Activated CD8-positive, alpha-beta memory T cell treated with anti-CD3 and anti-CD28 coated beads for 36 hours (primary cell): ENCODE data around the gene TMUB2. TPM values are rescaled to one million over a fixed set of nuclear protein-coding genes. Genes with fewer than 3 reads are reported as not detected.

ENCODE experiments used
- CTCF ChIA-PET: fragments of 350-600 bp; sonication (Branson Sonifier 250); formaldehyde crosslinking; loops from one replicate; lab custom pipeline; 2021; ENCODE audit warnings: antibody characterized with exemption; lab: Charles Lee
- POLR2A ChIA-PET: fragments of 350-600 bp; sonication (Branson Sonifier 250); formaldehyde crosslinking; loops from one replicate; lab custom pipeline; 2021; ENCODE audit warnings: antibody characterized with exemption; lab: Charles Lee
- total RNA-seq, 2 experiments: library from RNA; stranded (reverse); gene quantifications; one replicate each; pipeline ENCODE4 v1.2.3, GENCODE V29; 2021

The TMUB2 gene
- total RNA-seq, 2 experiments from 2014 or later, result 17.6 to 17.8 TPM

DNA sequence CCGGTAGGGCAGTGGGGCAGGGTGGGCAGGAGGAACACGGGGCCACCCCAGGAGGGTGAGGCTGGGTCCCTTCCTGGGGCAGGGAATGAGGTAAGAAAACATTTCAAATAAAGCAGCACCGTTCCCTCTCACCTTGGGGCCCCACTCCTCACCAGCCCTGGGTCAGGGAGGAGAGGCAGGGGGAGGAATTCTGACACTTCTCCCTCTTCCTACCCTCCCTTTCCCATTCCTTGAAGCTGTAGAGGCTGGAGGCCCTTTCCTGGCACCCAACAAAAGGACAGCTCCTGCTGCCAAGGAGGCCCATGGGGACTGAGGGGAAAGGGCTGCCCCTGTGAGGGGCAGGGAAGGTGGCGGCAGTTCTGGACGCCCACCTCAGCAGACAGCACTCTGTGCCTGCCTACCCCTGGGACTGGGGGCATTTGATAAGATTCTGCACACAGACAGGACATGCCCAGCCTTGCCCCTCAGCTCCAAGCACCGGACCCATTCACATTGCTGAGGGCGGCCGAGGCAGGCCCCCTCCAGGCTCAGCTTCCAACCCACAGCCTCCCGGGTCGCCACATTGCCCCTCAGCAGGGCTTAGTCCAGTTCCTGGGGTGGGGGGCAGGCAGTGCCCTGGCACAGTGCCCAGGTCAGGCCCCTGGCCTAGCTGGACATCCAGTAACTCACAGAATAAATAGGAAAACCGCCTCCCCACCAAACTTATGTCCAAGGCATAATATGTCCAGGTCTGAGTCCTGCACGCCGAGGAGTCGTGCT lies 6.7 kb downstream of the TMUB2 start:
- POLR2A ChIA-PET, result no interaction called here
- CTCF ChIA-PET, result interaction anchor here (1.7 kb wide), 1 partner anchor 16 kb away, joined by 4 read pairs; no protein-coding TSS in a partner anchor

DNA sequence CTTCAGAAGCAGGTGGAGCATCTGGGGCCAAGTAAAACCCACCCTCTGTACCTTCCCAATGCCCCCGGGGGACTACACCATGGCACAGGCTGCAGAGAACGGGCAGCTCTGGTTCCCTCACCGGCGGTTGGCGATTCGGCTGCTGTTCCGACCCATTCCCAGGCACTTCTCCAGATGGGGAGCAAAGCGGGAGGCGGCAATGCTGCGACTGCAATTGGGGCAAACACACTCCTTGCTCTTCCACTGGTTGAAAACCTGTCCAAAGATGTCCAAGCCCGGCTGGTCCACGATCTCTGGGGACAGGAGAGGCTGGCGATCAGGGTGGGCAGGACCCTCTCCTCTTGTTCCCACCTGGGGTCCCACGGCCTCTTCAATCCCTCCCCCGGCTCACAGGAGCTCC lies 10.3 kb downstream of the TMUB2 start:
- POLR2A ChIA-PET, result no interaction called here
- CTCF ChIA-PET, result interaction anchor here (1.7 to 6.0 kb wide), 3 partner anchors 13 to 148 kb away, joined by 5 to 45 read pairs (median 8); partner anchors contain the start of gene GRN

DNA sequence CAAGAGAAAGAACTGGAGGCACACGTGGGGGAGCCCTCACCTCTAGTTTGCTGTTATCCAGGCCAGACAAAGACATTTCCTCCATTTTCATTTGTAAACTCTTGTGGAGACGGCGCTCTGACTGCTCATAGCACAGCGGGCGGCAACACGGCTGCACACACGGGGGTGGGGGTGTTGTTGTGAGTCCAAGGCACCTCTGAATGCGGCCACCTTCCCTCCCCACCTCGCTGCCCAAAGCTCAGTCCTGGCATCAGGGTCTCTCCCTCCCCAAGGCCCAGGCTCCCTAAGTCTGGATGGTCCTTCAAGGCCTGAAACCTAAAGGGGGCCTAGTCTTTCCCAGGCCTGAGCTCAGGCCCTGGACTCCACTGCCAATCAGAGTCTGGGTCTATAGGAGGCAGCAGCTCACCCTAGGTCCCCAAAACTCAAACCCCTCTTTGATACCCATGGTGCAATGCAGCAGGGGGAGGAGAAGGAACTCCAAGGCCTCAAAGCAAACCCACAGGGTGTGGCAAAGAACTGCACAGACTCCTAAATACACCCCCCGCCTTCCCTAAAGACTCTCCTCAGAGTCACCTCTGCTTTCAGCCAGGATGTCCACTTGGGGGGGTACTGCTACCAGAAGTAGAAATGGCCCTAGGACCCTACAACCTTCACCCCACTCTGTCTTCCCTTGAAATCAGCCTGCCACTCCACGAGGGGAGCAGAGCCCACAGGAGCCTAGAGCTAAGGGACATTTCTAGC lies 11.4 kb downstream of the TMUB2 start:
- POLR2A ChIA-PET, result interaction anchor here (0.6 to 2.0 kb wide), 5 partner anchors 10 to 22 kb away, joined by 3 to 10 read pairs (median 6); partner anchors contain the start of gene TMUB2
- CTCF ChIA-PET, result interaction anchor here (1.0 to 6.0 kb wide), 7 partner anchors 9 to 155 kb away, joined by 3 to 45 read pairs (median 6); partner anchors contain the start of genes GRN and TMUB2

DNA sequence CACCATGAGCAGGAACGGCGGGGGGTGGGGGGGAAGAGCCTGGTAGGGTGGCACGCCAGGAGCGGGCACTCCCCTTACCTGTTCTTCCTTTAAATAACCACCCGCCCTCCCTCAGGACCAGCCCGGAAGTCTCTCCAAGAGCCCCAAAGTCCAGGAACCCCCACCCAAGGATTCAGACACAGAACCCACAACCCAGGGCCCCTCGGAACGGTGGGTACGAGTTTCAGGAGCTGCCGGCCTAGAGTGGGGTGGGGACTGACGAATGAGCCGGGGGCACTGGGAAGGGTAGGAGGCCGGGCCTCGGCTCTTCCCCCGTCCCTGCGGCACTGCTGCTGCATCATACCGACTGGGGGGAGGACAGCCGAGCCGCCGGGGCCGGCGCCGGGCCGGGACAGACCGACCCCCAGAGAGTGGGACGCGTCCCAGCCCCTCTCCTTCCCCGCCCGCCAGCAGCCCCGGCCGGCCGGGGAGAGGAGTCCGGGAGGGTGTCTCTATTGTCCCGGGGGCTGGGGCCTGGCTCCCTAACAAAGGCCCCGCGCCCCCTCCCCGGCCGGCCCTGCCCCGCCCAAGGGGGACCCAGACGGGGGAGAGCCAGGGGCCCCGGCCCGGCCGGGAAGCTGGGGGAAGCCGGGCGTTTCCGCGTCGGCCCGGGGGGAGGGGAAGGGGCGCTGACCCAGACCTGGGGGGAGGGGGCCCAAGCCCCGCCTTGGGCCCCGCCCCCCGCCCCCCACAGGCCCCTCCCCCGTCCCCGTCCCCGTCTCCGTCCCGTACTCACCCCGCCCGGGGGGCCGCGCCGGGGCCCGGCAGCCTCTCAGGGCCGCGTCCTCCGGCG lies 12.2 kb downstream of the TMUB2 start:
- CTCF ChIA-PET, result interaction anchor here (1.0 to 6.0 kb wide), 6 partner anchors 10 to 154 kb away, joined by 3 to 45 read pairs (median 7); partner anchors contain the start of genes GRN and TMUB2
- POLR2A ChIA-PET, result interaction anchor here (0.6 to 2.0 kb wide), 7 partner anchors 10 to 114 kb away, joined by 3 to 10 read pairs (median 7); partner anchors contain the start of gene TMUB2

DNA sequence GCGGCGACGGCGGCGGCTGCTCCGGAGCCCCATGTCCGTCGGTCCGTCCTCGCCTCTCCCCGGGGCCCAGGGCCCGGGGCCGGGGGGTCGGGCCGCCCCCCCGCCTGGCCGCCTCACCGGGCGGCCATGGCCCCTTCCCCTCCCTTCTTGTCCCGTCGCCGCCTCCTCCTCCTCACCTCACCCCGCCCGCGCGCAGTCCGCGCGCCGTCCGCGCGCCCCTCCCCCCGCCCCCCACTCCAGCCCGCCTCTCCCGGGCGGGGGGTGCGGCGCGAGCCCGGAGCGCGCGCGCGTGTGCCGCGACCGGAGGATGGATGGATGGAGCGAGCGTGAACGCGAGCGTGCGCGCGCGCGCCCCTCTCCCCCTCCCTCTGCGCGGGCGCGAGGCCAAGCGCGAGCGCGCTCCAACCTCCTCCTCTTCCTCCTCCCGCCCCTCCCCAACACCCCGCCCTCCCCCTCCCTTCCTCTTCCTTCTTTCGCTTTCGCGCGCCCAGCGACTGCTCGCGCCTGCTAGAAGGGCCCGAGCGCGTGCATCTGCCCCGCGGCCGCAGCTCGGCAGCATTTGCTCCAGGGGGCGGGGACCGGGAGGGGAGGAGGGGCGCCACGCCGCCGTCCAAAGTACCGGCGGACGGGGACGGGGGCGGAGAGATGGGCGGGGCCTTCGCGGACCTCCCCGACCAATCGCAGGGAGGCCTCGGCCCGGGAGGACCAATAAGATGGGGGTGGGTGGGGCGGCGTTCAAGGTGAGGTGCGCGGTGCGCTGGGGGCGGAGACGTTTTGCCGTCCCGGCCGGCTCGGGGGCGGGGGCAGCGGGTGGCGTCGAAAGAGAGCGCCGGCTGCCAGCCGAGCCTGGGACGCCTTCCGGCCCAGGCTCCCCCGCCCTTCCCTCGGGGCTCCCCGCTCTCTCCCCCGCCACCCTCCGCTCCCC lies 13.0 kb downstream of the TMUB2 start, which contains the start of gene ATXN7L3:
Gene ATXN7L3, minus strand, starts transcription at position 332 of the 925 bp plus-strand sequence. CDS start 1,814 bp downstream, outside the sequence.
- CTCF ChIA-PET, result interaction anchor here (2.4 to 6.0 kb wide), 3 partner anchors 11 to 146 kb away, joined by 8 to 47 read pairs (median 45); partner anchors contain the start of genes GRN and UBTF

DNA sequence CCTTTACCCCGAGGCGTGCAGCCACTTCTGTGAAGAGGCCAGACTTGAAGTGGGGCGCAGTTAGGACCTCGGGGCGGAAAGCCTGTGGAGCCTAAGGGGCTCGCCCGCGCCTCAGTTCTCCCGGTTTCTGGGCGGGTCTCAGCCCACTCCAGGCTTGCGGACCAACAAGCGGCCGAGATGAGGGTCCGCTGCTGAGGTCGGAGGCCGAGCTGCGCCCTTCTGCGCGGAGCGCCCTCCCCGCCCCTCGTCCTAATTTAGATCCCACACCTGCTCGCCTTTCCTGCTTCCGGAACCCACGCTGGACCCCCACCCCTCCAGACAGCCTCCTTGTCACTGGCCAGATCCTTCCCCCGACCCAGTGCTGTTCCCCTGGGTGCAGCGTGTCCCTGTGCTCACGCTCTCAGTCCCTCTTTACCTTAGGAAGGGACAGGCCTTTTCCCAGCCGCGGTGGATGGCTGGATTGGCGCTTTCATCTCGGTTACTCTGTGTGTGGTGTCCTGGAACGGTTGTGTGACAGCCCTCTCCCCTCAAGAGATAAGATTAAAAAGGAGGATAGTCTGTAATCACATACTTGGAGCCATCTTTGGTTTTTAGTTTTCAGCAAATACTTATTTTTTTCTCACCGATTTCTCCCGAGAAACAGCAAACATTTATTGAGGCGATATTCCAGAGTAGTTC lies 13.8 kb downstream of the TMUB2 start:
- ChIA-PET CTCF (interaction anchor here (5.1 to 6.0 kb wide), 2 partner anchors 10 to 18 kb away, joined by 45 to 47 read pairs; partner anchors contain the start of gene UBTF), POLR2A (interaction anchor here (1.0 to 1.4 kb wide), 2 partner anchors 19 to 21 kb away, joined by 3 to 10 read pairs; no protein-coding TSS in a partner anchor)

More for the DNA sequence above, 13.0 kb downstream of the TMUB2 start, which contains the start of gene ATXN7L3:
- POLR2A ChIA-PET, result interaction anchor here (0.6 to 2.0 kb wide), 5 partner anchors 9 to 22 kb away, joined by 3 to 10 read pairs (median 4); no protein-coding TSS in a partner anchor

DNA sequence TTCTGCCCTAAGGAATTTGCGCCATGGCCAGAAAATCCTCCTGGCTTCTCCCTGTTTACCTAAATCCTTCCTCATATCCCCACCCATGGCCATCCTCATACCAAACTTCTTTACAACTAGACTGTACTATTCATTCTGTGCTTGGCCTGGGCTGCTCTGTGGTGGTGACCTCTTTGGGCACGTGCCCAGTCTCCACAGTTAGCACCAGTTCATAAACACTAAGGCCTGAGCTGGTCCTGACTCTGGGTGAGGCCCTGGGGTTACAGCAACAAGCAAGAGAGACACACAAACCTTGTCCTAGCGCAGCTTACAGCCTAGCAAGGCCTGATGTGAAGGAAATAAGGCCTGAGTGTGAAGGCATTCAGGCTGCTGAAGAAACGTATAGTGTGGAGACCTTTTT lies 16.0 kb downstream of the TMUB2 start:
- CTCF ChIA-PET, result interaction anchor here (2.1 to 6.0 kb wide), 3 partner anchors 8 to 16 kb away, joined by 5 to 47 read pairs (median 45); partner anchors contain the start of genes TMUB2 and UBTF
- POLR2A ChIA-PET, result interaction anchor here (0.9 to 1.1 kb wide), 2 partner anchors 12 to 19 kb away, joined by 3 to 4 read pairs; no protein-coding TSS in a partner anchor

DNA sequence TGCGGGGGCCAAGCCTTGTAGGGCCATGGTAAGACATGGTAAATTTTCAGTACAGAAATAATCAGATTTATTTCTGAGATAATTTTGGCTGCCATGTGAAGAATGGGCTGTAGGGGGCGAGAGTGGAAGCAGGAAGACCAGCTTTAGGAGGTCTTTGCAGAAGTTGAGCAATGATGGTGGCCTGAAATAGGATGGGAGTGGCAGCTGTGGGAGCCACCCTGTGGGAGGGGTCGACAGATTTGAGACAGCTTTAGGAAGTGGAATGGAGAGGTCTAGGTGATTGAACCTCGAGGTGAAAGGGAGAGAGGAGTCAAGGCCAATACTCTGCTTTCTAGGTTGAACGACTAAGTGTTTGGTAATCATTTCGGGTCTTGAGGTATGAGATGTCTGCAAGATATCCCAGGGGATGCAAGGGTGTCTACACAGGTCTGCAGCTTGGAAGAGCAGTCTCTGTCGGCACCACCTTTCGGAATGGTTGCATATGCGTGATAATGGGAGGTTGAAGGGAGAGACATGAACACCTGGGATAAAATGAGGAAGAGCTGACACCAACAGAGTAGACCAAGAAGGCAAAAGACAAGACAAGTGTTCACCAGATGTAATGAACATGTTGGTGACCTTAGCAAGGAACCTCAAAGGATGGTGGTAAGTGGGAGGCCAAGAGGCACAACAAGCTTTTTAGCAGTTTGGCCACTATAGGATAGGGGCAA lies 17.1 kb downstream of the TMUB2 start:
- ChIA-PET CTCF (interaction anchor here (0.6 to 5.1 kb wide), 7 partner anchors 10 to 1607 kb away, joined by 3 to 47 read pairs (median 4); partner anchors contain the start of genes SLC25A39, TMUB2 and UBTF), POLR2A (interaction anchor here (0.6 to 1.1 kb wide), 3 partner anchors 10 to 123 kb away, joined by 3 to 4 read pairs (median 3); no protein-coding TSS in a partner anchor)

DNA sequence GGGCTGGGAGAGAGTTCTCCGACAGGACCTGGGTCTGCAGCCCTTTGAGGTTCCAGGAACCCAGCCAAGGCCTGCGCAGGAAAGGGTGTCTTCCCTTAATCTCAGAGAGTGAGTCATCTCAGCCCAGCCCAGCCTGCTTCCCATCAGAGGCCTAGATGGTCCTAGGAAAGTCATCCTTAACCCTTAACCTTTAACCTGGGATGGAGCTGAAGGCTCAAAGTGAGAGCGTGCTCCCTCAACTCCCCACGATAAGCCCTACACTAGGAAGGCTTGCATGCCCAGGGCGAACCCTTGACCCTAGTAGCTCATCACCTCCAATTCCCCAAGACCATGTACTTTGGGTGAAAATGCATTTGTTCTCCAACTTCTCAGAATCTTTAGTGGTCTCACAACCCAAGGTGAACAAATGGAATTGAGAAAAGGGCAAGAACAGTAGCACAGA lies 17.7 kb downstream of the TMUB2 start:
- ChIA-PET POLR2A (interaction anchor here (0.6 kb wide), 1 partner anchor 29 kb away, joined by 3 read pairs; no protein-coding TSS in a partner anchor), CTCF (interaction anchor here (0.6 to 5.1 kb wide), 7 partner anchors 10 to 1608 kb away, joined by 3 to 47 read pairs (median 4); partner anchors contain the start of genes SLC25A39, TMUB2 and UBTF)

DNA sequence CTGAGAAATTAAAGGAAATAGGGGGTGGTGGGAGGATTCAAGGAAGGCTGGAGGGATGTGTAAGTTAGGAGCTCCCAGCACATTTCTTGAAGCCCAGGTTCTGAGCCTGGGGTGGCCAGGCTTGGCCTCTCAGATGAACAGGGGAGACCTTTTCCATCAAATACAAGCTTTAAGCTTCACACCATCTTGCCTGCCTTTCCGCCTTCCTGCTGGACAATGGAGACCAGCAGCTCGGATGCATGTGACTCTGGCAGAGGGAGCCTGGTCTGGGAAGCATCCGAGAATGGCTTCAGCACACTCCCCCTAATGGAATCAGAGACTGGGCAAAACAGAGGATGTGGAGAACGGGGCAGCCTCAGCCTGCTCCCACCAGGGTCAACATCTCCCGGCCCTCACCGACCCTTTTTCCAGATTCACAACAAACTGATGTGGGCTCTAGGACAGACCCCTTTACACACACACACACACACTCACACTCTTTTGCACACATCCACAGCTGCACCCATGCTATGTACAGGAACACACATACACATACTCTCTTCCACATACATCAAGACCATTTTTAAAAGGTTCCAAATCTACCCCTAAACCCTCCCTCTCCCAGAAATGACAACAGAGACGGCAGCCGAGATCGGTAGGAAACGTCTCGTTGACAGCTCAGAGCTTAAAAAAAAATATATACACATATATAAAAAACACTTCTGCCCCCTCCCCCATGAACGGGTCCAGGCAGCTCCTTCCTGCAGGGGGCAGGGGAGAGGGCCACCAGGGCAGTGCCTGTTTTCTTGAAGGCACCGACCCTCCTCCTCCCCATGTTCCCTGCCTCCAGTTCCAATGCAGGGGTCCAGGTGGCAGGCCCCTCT lies 19.4 kb downstream of the TMUB2 start:
- POLR2A ChIA-PET, result interaction anchor here (1.0 kb wide), 1 partner anchor 11 kb away, joined by 3 read pairs; no protein-coding TSS in a partner anchor
- CTCF ChIA-PET, result interaction anchor here (1.0 to 1.7 kb wide), 3 partner anchors 10 to 142 kb away, joined by 3 to 7 read pairs (median 6); no protein-coding TSS in a partner anchor

DNA sequence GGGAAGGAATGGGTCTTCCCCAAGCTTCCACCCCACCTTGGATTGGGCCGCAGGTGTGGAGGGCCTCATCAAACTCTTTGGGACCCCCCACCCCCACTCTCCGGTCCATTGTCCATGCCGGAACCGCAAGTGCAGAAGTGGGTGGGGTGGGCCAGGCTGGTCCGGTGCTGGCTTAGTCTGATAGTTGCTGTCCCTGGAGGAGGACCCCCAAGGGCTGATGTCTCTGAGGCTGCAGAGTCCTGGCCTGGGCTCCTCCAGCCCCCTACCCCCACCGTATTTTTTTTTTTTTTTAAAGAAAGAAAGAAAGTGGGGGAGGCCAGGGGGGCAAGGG lies 20.0 kb downstream of the TMUB2 start:
- POLR2A ChIA-PET, result interaction anchor here (0.6 to 1.0 kb wide), 2 partner anchors 10 to 41 kb away, joined by 3 to 6 read pairs; no protein-coding TSS in a partner anchor
- CTCF ChIA-PET, result interaction anchor here (1.0 to 1.7 kb wide), 3 partner anchors 9 to 141 kb away, joined by 3 to 7 read pairs (median 6); no protein-coding TSS in a partner anchor

DNA sequence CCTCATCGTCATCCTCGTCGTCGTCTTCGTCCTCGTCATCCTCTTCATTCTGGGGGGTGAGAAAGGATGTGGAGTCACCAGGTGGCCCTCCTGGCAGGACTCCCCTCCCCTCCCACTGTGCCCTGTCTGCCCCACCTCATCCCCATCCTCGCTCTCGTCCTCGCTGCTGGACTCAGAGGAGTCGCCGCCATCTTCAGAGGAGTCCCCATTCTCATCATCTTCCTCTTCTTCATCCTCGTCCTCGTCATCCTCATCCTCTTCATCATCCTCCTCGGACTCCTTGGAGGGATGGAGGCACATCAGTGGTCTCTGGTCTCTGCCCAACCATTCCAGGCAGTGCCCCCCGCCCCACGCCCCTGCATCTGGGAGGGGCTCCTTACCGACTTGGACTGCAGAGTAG lies 20.5 kb downstream of the TMUB2 start:
- CTCF ChIA-PET, result interaction anchor here (1.0 to 1.7 kb wide), 2 partner anchors 125 to 141 kb away, joined by 3 to 7 read pairs; no protein-coding TSS in a partner anchor
- POLR2A ChIA-PET, result interaction anchor here (0.6 kb wide), 1 partner anchor 40 kb away, joined by 6 read pairs; no protein-coding TSS in a partner anchor

DNA sequence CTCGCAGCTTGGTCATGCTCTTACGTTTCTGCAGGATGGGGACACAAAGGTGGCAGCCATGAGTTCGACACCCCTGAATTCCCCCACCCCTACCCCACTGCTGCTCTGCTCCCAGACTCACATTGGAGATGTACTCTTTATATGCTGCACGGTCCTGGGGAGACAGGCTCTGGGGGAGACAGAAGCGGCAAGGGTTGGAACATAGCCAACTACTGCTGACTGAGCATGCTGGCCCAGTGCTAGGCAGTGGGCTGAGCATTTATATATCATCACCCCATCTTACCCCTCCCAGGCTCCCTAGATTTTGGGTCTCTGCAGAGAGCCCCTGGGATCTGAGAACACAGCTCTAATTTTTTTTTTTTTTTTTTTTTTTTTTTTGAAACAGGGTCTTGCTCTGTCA lies 21.0 kb downstream of the TMUB2 start:
- POLR2A ChIA-PET, result no interaction called here
- CTCF ChIA-PET, result interaction anchor here (1.0 to 3.6 kb wide), 3 partner anchors 10 to 138 kb away, joined by 3 to 46 read pairs (median 13); partner anchors contain the start of gene UBTF
